ENCODE data around the gene TMEM222. TPM values are rescaled to one million over a fixed set of nuclear protein-coding genes. Genes with fewer than 3 reads are reported as not detected.

TMEM222 gene
- total RNA-seq, 1 experiment from 2014 or later: 38.3 TPM

DNA sequence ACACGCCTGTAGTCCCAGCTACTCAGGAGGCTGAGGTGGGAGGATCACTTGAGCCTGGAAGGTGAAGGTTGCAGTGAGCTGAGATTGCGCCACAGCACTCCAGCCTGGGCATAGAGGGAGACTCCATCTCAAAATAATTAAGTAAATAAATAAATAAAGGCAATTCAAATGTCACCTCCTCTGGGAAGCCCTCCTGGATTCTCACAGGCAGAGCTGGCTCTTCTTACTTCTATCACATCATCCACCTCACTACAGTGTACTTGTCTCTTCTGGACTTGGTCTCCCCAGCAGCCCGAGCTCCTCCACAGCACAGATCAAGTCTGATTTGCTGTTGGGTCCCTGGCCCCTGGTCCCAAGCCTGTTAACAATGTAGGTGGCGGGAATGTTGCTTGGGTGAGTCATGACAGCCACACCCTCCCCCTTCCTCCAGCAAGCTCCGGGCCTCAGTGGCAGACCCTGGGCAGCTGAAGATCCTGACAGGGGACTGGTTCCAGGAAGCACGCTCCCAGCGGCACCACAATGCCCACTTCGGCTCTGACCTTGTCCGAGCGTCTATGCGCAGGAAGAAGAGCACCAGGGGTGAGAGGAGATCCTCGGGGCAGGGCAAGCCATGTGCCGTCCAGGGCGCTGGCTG is 25.1 kb downstream of the TMEM222 start:
- Mint-ChIP-seq H3K4me3 (ENCODE audit: unreplicated experiment) (no peak overlapping the region), H3K4me1 (ENCODE audit: insufficient read depth, unreplicated experiment) (peaks cover 37% of the 10 kb centered on the region), H3K36me3 (ENCODE audit: insufficient read depth, unreplicated experiment) (peaks cover 80% of the 10 kb centered on the region), H3K27ac (ENCODE audit: low read depth, unreplicated experiment) (peak overlapping the region; percentile 32), H3K27me3 (ENCODE audit: insufficient read depth, unreplicated experiment) (no peaks in the 10 kb centered on the region), H3K9me3 (ENCODE audit: unreplicated experiment) (no peaks in the 10 kb centered on the region)
- ChIA-PET CTCF (interaction anchor here (1.1 to 6.0 kb wide), 2 partner anchors 11 to 19 kb away, joined by 4 to 45 read pairs; partner anchors contain the start of gene MAP3K6), POLR2A (interaction anchor here (0.6 to 1.0 kb wide), 4 partner anchors 9 to 47 kb away, joined by 3 to 5 read pairs (median 3); no protein-coding TSS in a partner anchor)
- BruUV-seq (replicated peaks): no TSS peak
- intact Hi-C loops (cut with micrococcal nuclease): no loop called here
- DNase-seq (ENCODE audit: unreplicated experiment): peak; percentile 54
- no peak for TF ChIP-seq CTCF (IDR thresholded peaks at IDR 0.05; ENCODE audit: unreplicated experiment)

DNA sequence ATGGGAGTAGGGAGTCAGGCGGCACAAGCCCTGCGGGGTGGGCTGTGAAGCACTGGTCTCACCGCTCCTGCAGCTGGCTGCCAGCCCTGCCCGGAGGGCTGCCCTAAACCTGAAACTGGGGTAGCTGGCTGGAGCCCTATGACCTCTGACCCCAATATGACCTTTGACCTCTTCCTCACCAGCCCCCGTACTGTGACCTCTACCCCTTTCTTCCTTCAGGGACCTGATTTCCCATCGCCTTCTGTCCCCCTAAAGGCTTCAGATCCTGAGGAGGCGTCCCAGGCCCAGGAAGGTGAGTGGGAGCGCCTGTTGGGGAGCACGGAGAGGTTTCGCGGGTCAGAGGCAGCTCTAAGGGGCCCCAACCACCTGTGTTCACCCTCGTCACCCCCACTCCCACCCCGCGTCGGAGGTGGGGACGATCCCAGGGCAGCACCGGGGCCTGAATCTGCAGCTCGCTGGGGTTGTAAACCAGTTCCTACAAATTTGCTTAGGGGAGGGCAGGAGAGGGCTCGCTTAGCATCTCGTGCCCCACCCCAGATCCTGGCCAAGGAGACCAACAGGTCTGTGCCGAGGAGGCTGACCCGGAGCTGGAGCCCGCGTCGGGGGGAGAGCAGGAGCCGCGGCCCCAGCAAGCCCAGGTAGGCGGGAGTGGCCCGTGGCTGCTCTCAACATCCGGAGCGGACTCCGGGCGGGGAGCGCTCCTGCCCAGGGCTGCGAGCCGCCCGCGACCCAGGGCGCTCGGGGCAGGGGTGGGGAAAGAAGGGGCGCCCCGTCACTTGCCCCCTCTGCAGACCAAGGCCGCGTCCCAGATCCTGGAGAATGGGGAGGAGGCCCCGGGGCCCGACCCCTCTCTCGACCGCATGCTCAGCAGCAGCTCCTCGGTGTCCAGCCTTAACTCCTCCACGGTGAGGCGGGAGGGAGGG is 27.2 kb downstream of the TMEM222 start:
- POLR2A ChIA-PET: interaction anchor here (0.6 to 5.9 kb wide), 3 partner anchors 7 to 363 kb away, joined by 3 to 33 read pairs (median 27); partner anchors contain the start of genes MAP3K6 and SYTL1
- intact Hi-C loops (cut with micrococcal nuclease): no loop called here

GRCh38 chr1:27349784-27350662 is 28.1 kb downstream of the TMEM222 start:
- no peak for DNase-seq (ENCODE audit: unreplicated experiment)
- no TSS peak for BruUV-seq (replicated peaks)
- Mint-ChIP-seq H3K9me3 (ENCODE audit: unreplicated experiment) (no peaks in the 10 kb centered on the region), H3K27ac (ENCODE audit: low read depth, unreplicated experiment) (no peak overlapping the region), H3K4me3 (ENCODE audit: unreplicated experiment) (no peak overlapping the region), H3K36me3 (ENCODE audit: insufficient read depth, unreplicated experiment) (peaks cover 83% of the 10 kb centered on the region), H3K4me1 (ENCODE audit: insufficient read depth, unreplicated experiment) (peaks cover 19% of the 10 kb centered on the region), H3K27me3 (ENCODE audit: insufficient read depth, unreplicated experiment) (no peaks in the 10 kb centered on the region)
- intact Hi-C loops (cut with micrococcal nuclease): no loop called here
- no peak for TF ChIP-seq CTCF (IDR thresholded peaks at IDR 0.05; ENCODE audit: unreplicated experiment)
- POLR2A ChIA-PET: interaction anchor here (0.6 to 5.9 kb wide), 3 partner anchors 8 to 364 kb away, joined by 3 to 33 read pairs (median 27); partner anchors contain the start of genes MAP3K6 and SYTL1
- CTCF ChIA-PET: no interaction called here

More for the DNA sequence above, 27.2 kb downstream of the TMEM222 start:
- Mint-ChIP-seq H3K9me3 (ENCODE audit: unreplicated experiment) (no peaks in the 10 kb centered on the region), H3K4me3 (ENCODE audit: unreplicated experiment) (no peak overlapping the region), H3K27me3 (ENCODE audit: insufficient read depth, unreplicated experiment) (no peaks in the 10 kb centered on the region), H3K4me1 (ENCODE audit: insufficient read depth, unreplicated experiment) (peaks cover 19% of the 10 kb centered on the region), H3K36me3 (ENCODE audit: insufficient read depth, unreplicated experiment) (peaks cover 79% of the 10 kb centered on the region), H3K27ac (ENCODE audit: low read depth, unreplicated experiment) (no peak overlapping the region)
- peak; percentile 69 for DNase-seq (ENCODE audit: unreplicated experiment)
- CTCF ChIA-PET: interaction anchor here (0.7 to 1.4 kb wide), 2 partner anchors 8 to 252 kb away, joined by 3 to 4 read pairs; no protein-coding TSS in a partner anchor
- no TSS peak for BruUV-seq (replicated peaks)
- no peak for TF ChIP-seq CTCF (IDR thresholded peaks at IDR 0.05; ENCODE audit: unreplicated experiment)
